IMR-90 (cell line): ENCODE data around the gene MMEL1. TPM values are rescaled to one million over a fixed set of nuclear protein-coding genes. Genes with fewer than 3 reads are reported as not detected.

Experiments
- ATAC-seq: fragments of 200-7000 bp; cut with Tn5 transposase; 2 replicates; pipeline ENCODE4 v1.9.1; 2020; ENCODE audit warnings: low read depth, mild to moderate bottlenecking, moderate library complexity
- BruUV-seq: library from RNA; stranded (reverse); fragments of 400-500 nt; replicated peaks from 2 replicates; lab custom pipeline; 2021; lab: Mats Ljungman, UMichigan
- CTCF ChIA-PET: fragments of 300-600 bp; formaldehyde crosslinking; extraction: SDS; loops from one replicate; lab custom pipeline; 2021; ENCODE audit warnings: antibody characterized with exemption; lab: Yijun Ruan, JAX
- POLR2A ChIA-PET: fragments of 300-600 bp; sonication (Branson Sonifier 250); formaldehyde crosslinking; loops from one replicate; lab custom pipeline; 2022; ENCODE audit warnings: antibody characterized with exemption; ENCODE audit not compliant: unreplicated experiment; lab: Charles Lee
- DNase-seq: peaks from one replicate; pipeline ENCODE4 v3.0.0; 2013
- H2AFZ ChIP-seq: replicated peaks from 2 replicates; pipeline ENCODE3; 2013; ENCODE audit warnings: low read length, mild to moderate bottlenecking; ENCODE audit not compliant: poor library complexity
- H2AK5ac ChIP-seq: 2 replicates; pipeline ENCODE4 v1.6.1; 2013; ENCODE audit warnings: low read depth, low read length, inconsistent platforms
- H2AK9ac ChIP-seq: replicated peaks from 2 replicates; pipeline ENCODE3; 2013; ENCODE audit warnings: mild to moderate bottlenecking, low read depth, low read length, moderate library complexity; ENCODE audit not compliant: poor library complexity
- H2BK120ac ChIP-seq: 2 replicates; pipeline ENCODE4 v1.6.1; 2013; ENCODE audit warnings: low read depth, low read length, inconsistent platforms
- H2BK15ac ChIP-seq: 3 replicates; pipeline ENCODE4 v1.6.1; 2013; ENCODE audit warnings: low read depth, low read length, inconsistent platforms
- H2BK20ac ChIP-seq: 2 replicates; pipeline ENCODE4 v1.6.1; 2013; ENCODE audit warnings: low read depth, mild to moderate bottlenecking, inconsistent platforms, low read length, moderate library complexity
- H2BK5ac ChIP-seq: 2 replicates; pipeline ENCODE4 v1.6.1; 2013; ENCODE audit warnings: mild to moderate bottlenecking, low read depth, low read length, inconsistent platforms; ENCODE audit not compliant: poor library complexity, severe bottlenecking
- H3K14ac ChIP-seq: replicated peaks from 2 replicates; pipeline ENCODE4 v1.6.1; 2013; ENCODE audit warnings: low read depth, low read length, inconsistent platforms
- H3K18ac ChIP-seq: 2 replicates; pipeline ENCODE4 v1.6.1; 2013; ENCODE audit warnings: low read depth, low read length, control low read depth
- H3K23ac ChIP-seq: 2 replicates; pipeline ENCODE4 v1.6.1; 2013; ENCODE audit warnings: low read depth, low read length, inconsistent platforms
- H3K27ac ChIP-seq: 2 replicates; pipeline ENCODE4 v1.5.1; 2013; ENCODE audit warnings: mild to moderate bottlenecking, control low read depth, low read length; ENCODE audit not compliant: insufficient read depth
- H3K27me3 ChIP-seq: 2 replicates; pipeline ENCODE4 v1.6.1; 2013; ENCODE audit warnings: low read length; ENCODE audit not compliant: control insufficient read depth, insufficient read depth
- H3K36me3 ChIP-seq: 2 replicates; pipeline ENCODE4 v1.6.1; 2013; ENCODE audit warnings: low read length, mixed read lengths; ENCODE audit not compliant: control insufficient read depth, insufficient read depth
- H3K4ac ChIP-seq: 2 replicates; pipeline ENCODE4 v1.6.1; 2013; ENCODE audit warnings: low read depth, low read length, inconsistent platforms
- H3K4me1 ChIP-seq: 2 replicates; pipeline ENCODE4 v1.6.1; 2013; ENCODE audit warnings: low read length, mixed read lengths; ENCODE audit not compliant: control insufficient read depth, insufficient read depth
- H3K4me2 ChIP-seq: 2 replicates; pipeline ENCODE4 v1.6.1; 2013; ENCODE audit warnings: low read depth, mild to moderate bottlenecking, control low read depth, low read length, moderate library complexity
- H3K4me3 ChIP-seq: 2 replicates; pipeline ENCODE4 v1.5.1; 2013; ENCODE audit warnings: low read depth, mild to moderate bottlenecking, control low read depth, low read length, moderate library complexity; ENCODE audit not compliant: insufficient read depth
- H3K56ac ChIP-seq: 2 replicates; pipeline ENCODE4 v1.6.1; 2013; ENCODE audit warnings: low read length, inconsistent platforms; ENCODE audit not compliant: insufficient read depth; ENCODE audit errors: extremely low read depth
- H3K79me1 ChIP-seq, 2 experiments: 2 replicates each; pipeline ENCODE4 v1.6.1; 2013; ENCODE audit warnings: low read length in 2 of 2, inconsistent platforms in 1 of 2, low read depth in 1 of 2
- H3K9ac ChIP-seq: 2 replicates; pipeline ENCODE4 v1.6.1; 2013; ENCODE audit warnings: low read depth, low read length, control low read depth
- H3K9me1 ChIP-seq: 2 replicates; pipeline ENCODE4 v1.6.1; 2013; ENCODE audit warnings: low read length, inconsistent platforms; ENCODE audit not compliant: insufficient read depth
- H3K9me3 ChIP-seq: 2 replicates; pipeline ENCODE4 v1.6.1; 2013; ENCODE audit warnings: low read length; ENCODE audit not compliant: control insufficient read depth, insufficient read depth
- H4K20me1 ChIP-seq: 2 replicates; pipeline ENCODE4 v1.6.1; 2013; ENCODE audit warnings: low read length, inconsistent platforms; ENCODE audit not compliant: insufficient read depth
- H4K5ac ChIP-seq: 2 replicates; pipeline ENCODE4 v1.6.1; 2013; ENCODE audit warnings: mild to moderate bottlenecking, low read depth, low read length, control low read depth
- H4K8ac ChIP-seq, 2 experiments: 2 replicates each; pipeline ENCODE4 v1.6.1; 2013; ENCODE audit warnings: low read depth in 2 of 2, low read length in 2 of 2, control low read depth in 1 of 2, inconsistent platforms in 1 of 2
- H4K91ac ChIP-seq: 2 replicates; pipeline ENCODE4 v1.6.1; 2013; ENCODE audit warnings: low read depth, low read length, inconsistent platforms; ENCODE audit not compliant: insufficient read depth
- BHLHE40 ChIP-seq: fragments of 150-350 bp; IDR thresholded peaks from 2 replicates; pipeline ENCODE4 v1.6.1; 2016; ENCODE audit warnings: mild to moderate bottlenecking, low read depth, low read length
- MAFK ChIP-seq: IDR thresholded peaks from 2 replicates; pipeline ENCODE4 v1.6.1; 2012; ENCODE audit warnings: low read depth, low read length, improper control_type of control experiment
- MAZ ChIP-seq: IDR thresholded peaks from 2 replicates; pipeline ENCODE4 v1.6.1; 2012; ENCODE audit warnings: low read depth, mild to moderate bottlenecking, low read length, improper control_type of control experiment, moderate library complexity, borderline replicate concordance
- MXI1 ChIP-seq: IDR thresholded peaks from 2 replicates; pipeline ENCODE4 v1.6.1; 2012; ENCODE audit warnings: low read depth, mild to moderate bottlenecking, low read length, moderate library complexity, borderline replicate concordance
- NFE2L2 ChIP-seq: fragments of 150-350 bp; IDR thresholded peaks from 2 replicates; pipeline ENCODE4 v1.6.1; 2016; ENCODE audit warnings: low read depth, mild to moderate bottlenecking, low read length
- POLR2A ChIP-seq: IDR thresholded peaks from 2 replicates; pipeline ENCODE4 v1.6.1; 2012; ENCODE audit warnings: mild to moderate bottlenecking, low read depth, low read length
- RAD21 ChIP-seq: IDR thresholded peaks from 2 replicates; pipeline ENCODE4 v1.6.1; 2012; ENCODE audit warnings: low read length, improper control_type of control experiment
- RCOR1 ChIP-seq: IDR thresholded peaks from 2 replicates; pipeline ENCODE4 v1.6.1; 2012; ENCODE audit warnings: mild to moderate bottlenecking, low read length, improper control_type of control experiment; ENCODE audit not compliant: insufficient replicate concordance
- RFX5 ChIP-seq: IDR thresholded peaks from 2 replicates; pipeline ENCODE4 v1.8.0; 2012; ENCODE audit warnings: low read depth, mild to moderate bottlenecking, low read length, moderate library complexity
- SMC3 ChIP-seq: fragments of 150-350 bp; IDR thresholded peaks from 2 replicates; pipeline ENCODE4 v1.6.1; 2016; ENCODE audit warnings: low read depth, mild to moderate bottlenecking, antibody characterized with exemption, low read length, moderate library complexity
- WGBS, 2 experiments: methylation state at CpG; one replicate each; pipeline versions ENCODE4 v1.1.5 to v1.1.7; 2013; ENCODE audit warnings: missing lambda C conversion rate in 2 of 2; ENCODE audit not compliant: insufficient read length in 1 of 2; ENCODE audit errors: extremely low coverage in 2 of 2; 5-methylcytosine and 5-hydroxymethylcytosine counted together
- dilution Hi-C: fragments of 300-500 bp; cut with HindIII; formaldehyde crosslinking; loops from one replicate; pipeline ENCODE4 v1.14.3; 2018; ENCODE audit warnings: low sequenced_read_pairs; ENCODE audit not compliant: unreplicated experiment
- in situ Hi-C: fragments of 300-500 bp; cut with MboI; formaldehyde crosslinking; loops from 3 replicates; pipeline ENCODE4 v1.14.3; 2019; ENCODE audit warnings: low sequenced_read_pairs, inconsistent platforms, mixed read lengths
- intact Hi-C: fragments of 100-400 bp; cut with micrococcal nuclease; formaldehyde crosslinking; loops from 2 replicates; pipeline ENCODE4 v1.10.0; 2022
- polyA plus RNA-seq, 3 experiments: library from polyadenylated mRNA; depleted of rRNA; stranded (reverse); fragments of >200 nt; gene quantifications; 2 replicates each; pipeline ENCODE4 v1.2.3, GENCODE V29; 2012; ENCODE audit warnings: low replicate concordance in 1 of 3
- total RNA-seq: library from RNA; depleted of rRNA; stranded (reverse); fragments of >200 nt; gene quantifications from 2 replicates; pipeline ENCODE4 v1.2.3, GENCODE V29; 2012
- TF ChIP-seq, protein P1 (sequence below): fragments of 150-350 bp; IDR thresholded peaks from 2 replicates; pipeline ENCODE4 v1.6.1; 2017; ENCODE audit warnings: mild to moderate bottlenecking, antibody characterized with exemption, low read length, low read depth

The MMEL1 gene
- total and polyA plus RNA-seq, 2 of the 4 experiments (the other 2 are of a cell fraction): under 0.01 to 0.12 TPM

DNA sequence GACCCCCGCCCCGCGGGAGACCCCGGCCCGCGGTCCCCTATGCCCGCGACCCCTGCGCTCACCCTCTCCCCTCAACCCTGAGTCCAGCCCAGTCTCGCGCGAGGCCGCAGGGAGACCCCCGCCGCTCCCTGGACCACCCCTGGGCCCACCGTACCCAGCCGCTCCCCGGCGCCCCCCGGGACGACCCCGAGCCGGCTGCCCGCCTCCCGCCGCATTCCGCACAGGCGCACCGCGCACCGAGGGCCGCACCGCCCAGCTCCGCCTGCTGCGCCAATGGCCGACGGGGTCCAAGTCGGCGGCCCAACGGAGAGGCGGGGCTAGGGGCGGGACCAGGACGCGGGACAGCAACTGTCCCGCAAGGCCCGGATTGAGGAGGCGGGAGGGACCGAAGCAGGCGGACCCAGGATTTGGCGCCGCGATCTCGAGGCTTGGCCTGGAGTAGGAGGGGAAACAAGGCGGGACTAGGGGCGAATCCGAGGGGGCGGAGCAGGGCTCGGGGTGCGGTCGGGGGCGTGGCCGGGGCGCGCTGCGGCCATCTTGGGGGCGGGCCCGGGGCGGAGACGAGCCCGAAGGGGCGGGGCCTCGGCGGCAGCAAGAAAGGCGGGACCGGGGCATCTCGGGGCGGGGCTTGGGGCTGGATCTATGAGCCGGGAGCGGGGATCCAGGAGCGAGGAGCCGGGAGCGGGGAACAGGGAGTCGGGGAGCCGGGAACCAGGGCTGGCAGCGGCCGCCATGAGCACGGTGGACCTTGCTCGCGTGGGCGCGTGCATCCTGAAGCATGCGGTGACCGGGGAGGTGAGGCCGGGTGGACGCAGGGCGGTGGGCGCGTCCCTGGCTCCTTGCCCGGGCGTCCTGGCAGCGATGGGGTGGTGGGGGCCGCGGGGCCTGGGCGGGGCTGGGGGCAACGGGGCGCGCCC lies 46.4 kb downstream of the MMEL1 start, which contains the start of gene PRXL2B (continued):
- peak; percentile 57; the same call in 1 of the 2 replicates for TF ChIP-seq MAZ

DNA sequence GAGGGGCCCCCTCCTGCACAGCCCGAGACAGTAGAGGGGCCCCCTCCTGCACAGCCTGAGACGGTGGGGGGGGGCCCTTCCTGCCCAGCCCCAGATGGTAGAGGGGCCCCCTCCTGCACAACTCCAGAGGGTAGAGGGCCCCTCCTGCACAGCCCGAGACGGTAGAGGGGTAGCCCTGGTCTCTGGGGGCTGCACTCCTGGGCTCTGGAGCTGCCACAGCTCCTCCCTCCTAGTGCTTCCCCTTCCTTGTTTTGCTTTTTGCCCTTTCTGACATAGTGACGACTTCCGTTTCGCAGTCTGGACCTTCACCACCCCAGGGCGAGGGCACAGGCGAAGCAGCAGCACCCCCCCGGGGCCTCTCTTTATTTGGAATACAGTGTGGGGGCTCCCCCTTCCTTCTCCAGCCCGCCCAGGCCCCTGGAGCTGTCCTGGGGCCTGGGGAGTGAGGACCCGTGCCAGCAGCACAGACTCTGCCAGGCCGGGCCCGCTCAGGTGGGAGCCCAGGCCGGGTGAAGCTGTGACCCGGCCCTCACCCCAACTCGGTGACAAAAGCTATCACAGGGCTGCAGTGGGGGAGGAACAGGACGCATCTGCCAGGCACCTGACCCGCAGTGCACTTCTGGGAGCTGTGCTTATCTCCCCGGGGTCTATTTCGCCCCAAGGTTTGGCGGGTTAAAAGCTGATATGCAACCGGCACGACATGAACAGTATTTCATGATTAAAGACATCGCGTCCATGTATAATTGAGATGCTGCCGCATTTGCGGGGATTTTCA lies 47.3 kb downstream of the MMEL1 start:
- H3K9me1 ChIP-seq: peaks cover 5% of the 10 kb centered on the region
- intact Hi-C loops: loop anchor here (2.0 kb wide), 2 partner anchors 57 to 727 kb away; no protein-coding TSS in a partner anchor
- H2AFZ ChIP-seq: peak overlapping the region; percentile 89
- H3K27ac ChIP-seq: peak overlapping the region; percentile 78
- peak overlapping the region; percentile 87 for H3K4me2 ChIP-seq
- peak overlapping the region; percentile 61 for H2AK5ac ChIP-seq
- H4K91ac ChIP-seq: peak overlapping the region; percentile 48; the same call in 1 of the 2 replicates
- H4K5ac ChIP-seq: peak overlapping the region; percentile 40
- CTCF ChIA-PET: interaction anchor here (1.1 kb wide), 1 partner anchor 24 kb away, joined by 4 read pairs; no protein-coding TSS in a partner anchor
- peaks cover 0 to 26% of the 10 kb centered on the region in 2 experiments; a peak in 2 of 4 replicates for H3K79me1 ChIP-seq
- POLR2A ChIA-PET: interaction anchor here (0.5 kb wide), 1 partner anchor 1231 kb away, joined by 3 read pairs; no protein-coding TSS in a partner anchor
- peak overlapping the region; percentile 92 for H3K14ac ChIP-seq
- no peak overlapping the region for H2BK20ac ChIP-seq
- in situ Hi-C loops: no loop called here
- H4K20me1 ChIP-seq: no peaks in the 10 kb centered on the region; the same call in 1 of the 2 replicates
- H3K18ac ChIP-seq: peak overlapping the region; percentile 4; the same call in 1 of the 2 replicates
- ATAC-seq: no peak
- 0% methylated on average over 5 of the region's 28 CpGs; no CpG with 5 or more reads in 1 of the 2 experiments for WGBS, 2 experiments
- peak overlapping the region; percentile 65 for H3K4me3 ChIP-seq
- peak overlapping the region; percentile 61 for H3K56ac ChIP-seq
- no peaks in the 10 kb centered on the region for H3K9me3 ChIP-seq
- H3K9ac ChIP-seq: peak overlapping the region; percentile 88
- H3K4ac ChIP-seq: peak overlapping the region; percentile 94
- H3K23ac ChIP-seq: peak overlapping the region; percentile 59; the same call in 1 of the 2 replicates
- dilution Hi-C loops: no loop called here
- no TSS peak for BruUV-seq
- peaks cover 14% of the 10 kb centered on the region for H3K4me1 ChIP-seq
- H2AK9ac ChIP-seq: peak overlapping the region; percentile 97
- H3K36me3 ChIP-seq: peaks cover 2% of the 10 kb centered on the region; the same call in 1 of the 2 replicates
- H2BK15ac ChIP-seq: no peak overlapping the region
- H2BK5ac ChIP-seq: peak overlapping the region; percentile 53
- no peaks in the 10 kb centered on the region; the same call in 1 of the 2 replicates for H3K27me3 ChIP-seq
- H2BK120ac ChIP-seq: no peak overlapping the region
- peak; percentile 24 for DNase-seq
- H4K8ac ChIP-seq: peak overlapping the region; percentile 83 to 97
- TF ChIP-seq NFE2L2 (no peak), MAFK (no peak), POLR2A (no peak), RFX5 (no peak), RAD21 (no peak), BHLHE40 (no peak), MXI1 (no peak), SMC3 (no peak), RCOR1 (no peak)
- TF ChIP-seq, protein P1, sequence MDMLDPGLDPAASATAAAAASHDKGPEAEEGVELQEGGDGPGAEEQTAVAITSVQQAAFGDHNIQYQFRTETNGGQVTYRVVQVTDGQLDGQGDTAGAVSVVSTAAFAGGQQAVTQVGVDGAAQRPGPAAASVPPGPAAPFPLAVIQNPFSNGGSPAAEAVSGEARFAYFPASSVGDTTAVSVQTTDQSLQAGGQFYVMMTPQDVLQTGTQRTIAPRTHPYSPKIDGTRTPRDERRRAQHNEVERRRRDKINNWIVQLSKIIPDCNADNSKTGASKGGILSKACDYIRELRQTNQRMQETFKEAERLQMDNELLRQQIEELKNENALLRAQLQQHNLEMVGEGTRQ: no peak
